ENCODE results near the gene CLNK. TPM values are rescaled to one million over a fixed set of nuclear protein-coding genes. Genes with fewer than 3 reads are reported as not detected.

Gene CLNK
- total and polyA plus RNA-seq, 5 donors from 2014 or later: 0.67 to 4.5 (median 2.5) TPM

DNA sequence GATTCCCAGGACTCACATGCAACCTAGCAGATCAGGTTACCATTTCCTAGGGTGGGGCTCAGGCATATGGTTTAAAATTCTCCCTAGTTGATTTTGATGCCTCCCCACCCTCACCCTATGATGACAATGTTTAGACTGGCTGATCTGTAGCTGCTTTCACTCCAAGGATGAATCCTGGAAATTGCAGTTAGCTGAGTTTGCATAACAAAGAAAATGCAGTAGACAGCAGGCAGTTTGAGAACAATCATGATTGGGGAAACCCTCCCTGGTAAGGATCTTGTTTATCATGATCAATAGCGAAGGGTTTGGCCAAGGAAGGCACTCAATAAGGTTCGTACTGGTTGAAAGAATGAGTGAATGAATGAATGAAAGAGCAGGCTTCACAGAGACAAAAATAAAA is 229.4 kb downstream of the CLNK start:
- no peak for ATAC-seq (ENCODE audit: low read depth in 2 of 2)
- no peak overlapping the region for H3K4me3 ChIP-seq (ENCODE audit: low read depth, low read length)
- peaks cover 18 to 33% (median 27%) of the 10 kb centered on the region in 4 donors for H3K4me1 Mint-ChIP-seq
- H3K27ac ChIP-seq (ENCODE audit: insufficient read depth, low read length, poor library complexity, severe bottlenecking): no peak overlapping the region
- H3K4me1 ChIP-seq (ENCODE audit: control insufficient read depth, insufficient read depth, low read length, poor library complexity, severe bottlenecking): no peaks in the 10 kb centered on the region
- no peak for DNase-seq
- peaks cover 29% of the 10 kb centered on the region for H3K36me3 ChIP-seq (ENCODE audit: control insufficient read depth, insufficient read depth, low read length)
- peak overlapping the region in 3 of 4 donors; percentile 12 to 93 (median 15) for H3K4me3 Mint-ChIP-seq
- peak overlapping the region in 1 of 3 donors; percentile 3 for H3K27ac Mint-ChIP-seq
- H3K27me3 ChIP-seq (ENCODE audit: control insufficient read depth, insufficient read depth, low read length): no peaks in the 10 kb centered on the region
- peaks cover 3 to 11% of the 10 kb centered on the region in 2 experiments for H3K9me3 ChIP-seq (ENCODE audit: control insufficient read depth in 2 of 2, low read length in 2 of 2)
- H3K27me3 Mint-ChIP-seq: peaks cover 18% of the 10 kb centered on the region
- peaks cover 46% of the 10 kb centered on the region for H3K36me3 Mint-ChIP-seq
- H3K9me3 Mint-ChIP-seq: peaks cover 0 to 20% (median 2%) of the 10 kb centered on the region in 7 donors

DNA sequence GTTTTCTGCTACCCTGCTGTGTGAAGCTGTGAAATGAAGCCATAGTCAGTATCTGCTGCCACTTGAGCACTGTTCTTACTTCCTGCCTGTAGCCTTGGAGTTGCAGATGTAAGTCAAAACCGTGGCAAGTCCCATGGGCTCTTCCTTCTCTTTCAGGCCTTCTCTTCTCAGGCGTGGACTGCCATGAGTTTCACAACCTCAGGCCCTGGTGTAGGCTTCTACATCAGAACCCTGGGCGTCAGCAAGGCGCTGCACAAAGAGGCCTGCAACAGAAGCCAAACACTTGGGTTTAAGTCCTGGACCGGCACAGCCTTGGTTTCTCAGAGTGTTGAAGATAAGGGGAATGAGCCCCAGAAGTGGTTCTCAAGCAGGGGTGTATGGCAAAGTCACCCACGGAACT is 229.8 kb downstream of the CLNK start:
- Histone ChIP-seq H3K4me3 (ENCODE audit: low read depth, low read length) (no peak overlapping the region), H3K9me3 (ENCODE audit: control insufficient read depth in 2 of 2, low read length in 2 of 2) (peaks cover 5 to 15% of the 10 kb centered on the region in 2 experiments), H3K27me3 (ENCODE audit: control insufficient read depth, insufficient read depth, low read length) (no peaks in the 10 kb centered on the region), H3K27ac (ENCODE audit: insufficient read depth, low read length, poor library complexity, severe bottlenecking) (no peak overlapping the region), H3K36me3 (ENCODE audit: control insufficient read depth, insufficient read depth, low read length) (peaks cover 33% of the 10 kb centered on the region), H3K4me1 (ENCODE audit: control insufficient read depth, insufficient read depth, low read length, poor library complexity, severe bottlenecking) (no peaks in the 10 kb centered on the region)
- Mint-ChIP-seq H3K36me3 (peaks cover 50% of the 10 kb centered on the region), H3K9me3 (peaks cover 0 to 23% (median 2%) of the 10 kb centered on the region in 7 donors), H3K4me3 (peak overlapping the region in 2 of 4 donors; percentile 13 to 50), H3K27ac (no peak overlapping the region), H3K27me3 (peaks cover 18% of the 10 kb centered on the region), H3K4me1 (peaks cover 18 to 31% (median 27%) of the 10 kb centered on the region in 4 donors)
- no peak for ATAC-seq (ENCODE audit: low read depth in 2 of 2)
- DNase-seq: no peak

DNA sequence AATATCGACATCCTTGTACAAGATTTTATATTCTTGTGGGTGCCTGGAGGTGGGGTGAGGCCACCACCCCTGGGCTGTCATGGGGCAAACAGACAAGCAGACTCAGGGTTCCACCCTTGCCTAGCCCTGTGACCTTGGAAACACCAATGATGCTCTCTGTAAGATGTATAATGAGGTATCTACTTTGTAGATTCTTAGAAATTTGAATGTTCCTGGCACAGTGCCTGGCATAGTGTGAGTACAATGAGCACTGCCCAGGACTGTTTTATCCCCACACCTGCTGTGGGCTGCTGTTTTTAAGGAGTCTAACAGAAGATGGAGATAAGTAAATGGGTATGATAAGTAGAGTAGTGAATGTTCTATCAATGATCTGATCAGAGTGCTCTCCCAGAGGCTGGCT is 230.4 kb downstream of the CLNK start:
- Histone ChIP-seq H3K9me3 (ENCODE audit: control insufficient read depth in 2 of 2, low read length in 2 of 2) (peaks cover 6 to 20% of the 10 kb centered on the region in 2 experiments), H3K36me3 (ENCODE audit: control insufficient read depth, insufficient read depth, low read length) (peaks cover 36% of the 10 kb centered on the region), H3K4me3 (ENCODE audit: low read depth, low read length) (no peak overlapping the region), H3K27me3 (ENCODE audit: control insufficient read depth, insufficient read depth, low read length) (no peaks in the 10 kb centered on the region), H3K27ac (ENCODE audit: insufficient read depth, low read length, poor library complexity, severe bottlenecking) (no peak overlapping the region), H3K4me1 (ENCODE audit: control insufficient read depth, insufficient read depth, low read length, poor library complexity, severe bottlenecking) (no peaks in the 10 kb centered on the region)
- ATAC-seq (ENCODE audit: low read depth in 2 of 2) (no peak), DNase-seq (no peak)
- peaks cover 56% of the 10 kb centered on the region for H3K36me3 Mint-ChIP-seq
- H3K9me3 Mint-ChIP-seq: peaks cover 0 to 28% (median 7%) of the 10 kb centered on the region in 7 donors
- no peak overlapping the region for H3K27ac Mint-ChIP-seq
- H3K27me3 Mint-ChIP-seq: peaks cover 18% of the 10 kb centered on the region
- peak overlapping the region in 3 of 4 donors; percentile 8 to 68 (median 50) for H3K4me3 Mint-ChIP-seq
- H3K4me1 Mint-ChIP-seq: peaks cover 18 to 28% (median 26%) of the 10 kb centered on the region in 4 donors

DNA sequence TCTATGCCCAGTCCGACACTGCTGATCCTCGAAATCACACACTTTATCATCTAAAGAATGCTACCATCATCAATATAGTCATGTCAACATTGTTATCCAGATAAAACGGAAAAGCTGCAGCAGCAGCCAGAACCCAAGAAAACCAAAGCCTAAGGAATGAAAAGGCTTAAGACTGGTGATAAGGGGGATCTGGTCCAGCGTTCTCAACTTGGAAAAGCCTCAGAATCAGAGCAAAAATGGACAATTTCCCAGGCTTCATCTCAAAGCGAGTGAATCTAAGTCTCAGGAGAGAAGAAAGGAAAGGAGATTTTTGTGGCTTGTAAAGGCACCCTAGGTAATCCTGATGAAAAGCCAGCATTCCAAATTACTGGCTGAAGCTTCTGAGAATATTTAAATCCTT is 235.6 kb downstream of the CLNK start:
- Mint-ChIP-seq H3K9me3 (peaks cover 2 to 68% (median 29%) of the 10 kb centered on the region in 7 donors), H3K27me3 (peaks cover 5% of the 10 kb centered on the region), H3K36me3 (peaks cover 84% of the 10 kb centered on the region)

DNA sequence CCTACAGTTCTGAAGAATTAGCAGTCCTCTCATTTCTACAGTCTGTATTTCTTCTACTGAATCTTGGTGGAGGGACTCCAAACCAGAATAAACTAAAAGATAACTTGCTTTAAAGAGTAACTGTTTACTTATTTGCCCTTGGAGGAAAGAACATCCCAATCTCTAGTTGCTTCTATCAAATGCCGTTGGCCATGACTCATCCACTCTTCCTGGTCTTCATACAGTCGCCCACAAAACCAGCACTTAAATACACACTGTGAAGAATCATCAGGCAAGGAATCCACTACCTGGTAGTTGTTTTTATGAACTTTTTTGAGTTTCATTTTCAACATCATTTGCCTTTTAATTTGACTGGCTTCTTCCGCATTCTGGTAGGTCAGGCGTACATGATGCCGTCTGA is 241.6 kb downstream of the CLNK start:
- ATAC-seq (ENCODE audit: low read depth in 2 of 2): no peak
- H3K4me1 Mint-ChIP-seq: peaks cover 0 to 3% (median under 1%) of the 10 kb centered on the region in 4 donors
- Histone ChIP-seq H3K4me1 (ENCODE audit: control insufficient read depth, insufficient read depth, low read length, poor library complexity, severe bottlenecking) (no peaks in the 10 kb centered on the region), H3K36me3 (ENCODE audit: control insufficient read depth, insufficient read depth, low read length) (peaks cover 25% of the 10 kb centered on the region), H3K9me3 (ENCODE audit: control insufficient read depth in 2 of 2, low read length in 2 of 2) (peaks cover 59 to 66% of the 10 kb centered on the region in 2 experiments), H3K27ac (ENCODE audit: insufficient read depth, low read length, poor library complexity, severe bottlenecking) (no peak overlapping the region), H3K27me3 (ENCODE audit: control insufficient read depth, insufficient read depth, low read length) (no peaks in the 10 kb centered on the region), H3K4me3 (ENCODE audit: low read depth, low read length) (no peak overlapping the region)
- no peak overlapping the region for H3K27ac Mint-ChIP-seq
- H3K4me3 Mint-ChIP-seq: no peak overlapping the region
- DNase-seq: no peak
- H3K36me3 Mint-ChIP-seq: peaks cover 54% of the 10 kb centered on the region
- peaks cover 6 to 65% (median 24%) of the 10 kb centered on the region in 7 donors for H3K9me3 Mint-ChIP-seq
- H3K27me3 Mint-ChIP-seq: no peaks in the 10 kb centered on the region

More for the DNA sequence above, 235.6 kb downstream of the CLNK start:
- DNase-seq (no peak), ATAC-seq (ENCODE audit: low read depth in 2 of 2) (no peak)
- peaks cover 39 to 69% of the 10 kb centered on the region in 2 experiments for H3K9me3 ChIP-seq (ENCODE audit: control insufficient read depth in 2 of 2, low read length in 2 of 2)
- H3K4me1 Mint-ChIP-seq: peaks cover 0 to 17% (median 7%) of the 10 kb centered on the region in 4 donors
- no peaks in the 10 kb centered on the region for H3K27me3 ChIP-seq (ENCODE audit: control insufficient read depth, insufficient read depth, low read length)
- no peaks in the 10 kb centered on the region for H3K4me1 ChIP-seq (ENCODE audit: control insufficient read depth, insufficient read depth, low read length, poor library complexity, severe bottlenecking)
- H3K27ac ChIP-seq (ENCODE audit: insufficient read depth, low read length, poor library complexity, severe bottlenecking): no peak overlapping the region
- no peak overlapping the region for H3K4me3 ChIP-seq (ENCODE audit: low read depth, low read length)
- H3K4me3 Mint-ChIP-seq: no peak overlapping the region
- H3K36me3 ChIP-seq (ENCODE audit: control insufficient read depth, insufficient read depth, low read length): peaks cover 60% of the 10 kb centered on the region
- H3K27ac Mint-ChIP-seq: no peak overlapping the region

DNA sequence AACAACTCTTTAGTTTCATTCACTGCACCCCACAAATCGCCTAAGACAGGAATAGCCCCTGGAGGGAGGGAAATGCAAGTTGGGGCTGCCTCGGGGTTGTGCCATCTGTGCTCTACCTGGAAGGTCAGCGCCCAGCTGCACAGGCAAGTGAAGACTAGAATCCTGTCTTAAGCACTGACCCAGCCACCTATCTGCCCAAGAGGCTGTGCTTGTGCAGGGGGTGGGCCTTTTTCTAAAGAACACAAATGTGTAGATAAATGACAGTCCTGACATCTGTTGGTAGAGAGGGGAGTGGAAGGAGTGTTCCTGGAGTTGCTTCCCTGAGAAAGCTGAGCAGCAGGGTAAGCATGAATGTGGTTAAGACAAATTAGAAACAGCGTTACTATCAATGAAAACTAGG is 243.1 kb downstream of the CLNK start:
- Histone ChIP-seq H3K27me3 (ENCODE audit: control insufficient read depth, insufficient read depth, low read length) (no peaks in the 10 kb centered on the region), H3K4me1 (ENCODE audit: control insufficient read depth, insufficient read depth, low read length, poor library complexity, severe bottlenecking) (no peaks in the 10 kb centered on the region), H3K27ac (ENCODE audit: insufficient read depth, low read length, poor library complexity, severe bottlenecking) (no peak overlapping the region), H3K9me3 (ENCODE audit: control insufficient read depth in 2 of 2, low read length in 2 of 2) (peaks cover 53 to 54% of the 10 kb centered on the region in 2 experiments), H3K4me3 (ENCODE audit: low read depth, low read length) (no peak overlapping the region), H3K36me3 (ENCODE audit: control insufficient read depth, insufficient read depth, low read length) (peaks cover 20% of the 10 kb centered on the region)
- no peak for DNase-seq
- Mint-ChIP-seq H3K9me3 (peaks cover 6 to 54% (median 17%) of the 10 kb centered on the region in 7 donors), H3K4me1 (peaks cover 0 to 3% (median 0%) of the 10 kb centered on the region in 4 donors), H3K27ac (peak overlapping the region in 1 of 3 donors; percentile 50), H3K4me3 (peak overlapping the region in 2 of 4 donors; percentile 6 to 65), H3K36me3 (peaks cover 46% of the 10 kb centered on the region), H3K27me3 (no peaks in the 10 kb centered on the region)
- no peak for ATAC-seq (ENCODE audit: low read depth in 2 of 2)

DNA sequence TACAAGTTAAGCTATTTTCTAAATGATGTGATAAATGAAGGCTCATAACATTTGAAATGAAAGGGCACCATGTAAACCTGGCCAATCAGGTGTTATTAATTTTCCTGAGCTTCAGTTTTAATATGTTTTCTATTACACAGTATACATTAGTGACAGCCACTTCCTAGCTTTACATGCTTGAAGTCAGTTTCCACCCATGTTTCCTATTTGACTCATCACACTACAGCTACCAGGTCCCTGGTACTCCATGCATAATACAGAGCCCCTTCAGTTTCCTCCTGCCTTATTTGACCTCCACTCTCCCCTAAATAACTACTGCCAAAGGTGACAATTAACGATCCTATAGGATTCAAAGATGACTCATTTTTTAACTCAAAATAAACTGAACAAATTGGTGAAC is 245.6 kb downstream of the CLNK start:
- Mint-ChIP-seq H3K4me3 (no peak overlapping the region), H3K4me1 (peaks cover 0 to 3% (median 1%) of the 10 kb centered on the region in 4 donors), H3K27me3 (no peaks in the 10 kb centered on the region), H3K9me3 (peaks cover 6 to 32% (median 9%) of the 10 kb centered on the region in 7 donors), H3K27ac (no peak overlapping the region), H3K36me3 (peaks cover 27% of the 10 kb centered on the region)
- Histone ChIP-seq H3K4me1 (ENCODE audit: control insufficient read depth, insufficient read depth, low read length, poor library complexity, severe bottlenecking) (no peaks in the 10 kb centered on the region), H3K27ac (ENCODE audit: insufficient read depth, low read length, poor library complexity, severe bottlenecking) (no peak overlapping the region), H3K9me3 (ENCODE audit: control insufficient read depth in 2 of 2, low read length in 2 of 2) (peaks cover 27 to 29% of the 10 kb centered on the region in 2 experiments), H3K27me3 (ENCODE audit: control insufficient read depth, insufficient read depth, low read length) (no peaks in the 10 kb centered on the region), H3K36me3 (ENCODE audit: control insufficient read depth, insufficient read depth, low read length) (no peaks in the 10 kb centered on the region), H3K4me3 (ENCODE audit: low read depth, low read length) (no peak overlapping the region)
- DNase-seq (no peak), ATAC-seq (ENCODE audit: low read depth in 2 of 2) (no peak)

DNA sequence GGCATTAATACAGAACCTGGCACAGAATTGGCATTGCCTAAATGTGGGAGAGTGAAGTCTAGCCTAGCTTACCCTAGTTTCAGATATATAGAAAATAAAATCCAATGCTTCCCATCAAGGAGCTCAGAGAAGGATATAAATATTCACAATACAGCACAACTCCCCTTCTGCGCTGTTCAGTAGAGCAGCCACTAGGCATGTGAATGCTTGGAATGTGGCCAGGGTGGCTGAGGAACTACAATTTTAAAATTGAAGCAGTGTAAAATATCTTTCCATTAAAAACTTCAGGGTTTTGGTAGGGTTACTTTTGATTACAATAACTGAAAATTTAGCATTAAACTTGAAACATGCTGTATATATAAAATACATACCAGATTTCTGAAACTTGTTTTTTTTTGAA is 246.8 kb downstream of the CLNK start:
- Histone ChIP-seq H3K27ac (ENCODE audit: insufficient read depth, low read length, poor library complexity, severe bottlenecking) (no peak overlapping the region), H3K4me1 (ENCODE audit: control insufficient read depth, insufficient read depth, low read length, poor library complexity, severe bottlenecking) (no peaks in the 10 kb centered on the region), H3K9me3 (ENCODE audit: control insufficient read depth in 2 of 2, low read length in 2 of 2) (peaks cover 16 to 17% of the 10 kb centered on the region in 2 experiments), H3K36me3 (ENCODE audit: control insufficient read depth, insufficient read depth, low read length) (no peaks in the 10 kb centered on the region), H3K4me3 (ENCODE audit: low read depth, low read length) (no peak overlapping the region), H3K27me3 (ENCODE audit: control insufficient read depth, insufficient read depth, low read length) (no peaks in the 10 kb centered on the region)
- ATAC-seq (ENCODE audit: low read depth in 2 of 2) (no peak), DNase-seq (no peak)
- no peak overlapping the region for H3K27ac Mint-ChIP-seq
- H3K4me1 Mint-ChIP-seq: peaks cover 0 to 3% (median 1%) of the 10 kb centered on the region in 4 donors
- peaks cover 2 to 22% (median 6%) of the 10 kb centered on the region in 7 donors for H3K9me3 Mint-ChIP-seq
- no peak overlapping the region for H3K4me3 Mint-ChIP-seq
- no peaks in the 10 kb centered on the region for H3K27me3 Mint-ChIP-seq
- peaks cover 20% of the 10 kb centered on the region for H3K36me3 Mint-ChIP-seq
